CD4-positive, alpha-beta T cell treated with Interleukin-6 at 100 ng/mL for 8 hours (primary cell): ENCODE measurements around the gene P2RX1.

ENCODE experiments used
- DNase-seq: peaks from one replicate; pipeline ENCODE4 v3.0.0-alpha.2; 2020; ENCODE audit warnings: mixed read lengths, low spot score

Gene P2RX1

DNA sequence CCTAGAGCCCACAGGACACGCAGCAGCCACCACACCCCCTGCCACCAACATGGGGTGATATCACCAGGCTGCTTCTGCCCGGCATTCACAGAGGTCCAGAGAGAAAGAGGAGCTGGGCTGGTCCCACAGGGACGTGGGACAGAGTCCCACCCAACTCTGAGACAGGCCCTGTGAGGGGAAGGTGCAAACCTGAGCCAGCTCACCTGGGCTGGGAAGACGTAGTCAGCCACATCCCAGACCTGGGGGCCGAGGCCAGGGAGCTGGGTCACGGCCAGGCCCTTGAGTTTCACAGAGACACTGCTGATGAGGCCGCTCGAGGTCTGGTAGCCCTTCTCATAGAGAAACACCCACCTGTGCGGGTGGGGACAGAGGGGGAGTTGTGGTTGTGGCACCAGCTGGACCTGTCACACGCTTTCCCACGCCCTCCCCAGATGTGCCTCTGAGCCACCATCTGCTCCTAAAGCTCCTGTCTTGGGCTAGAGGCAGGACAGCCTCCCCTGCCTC lies 11.2 kb downstream of the P2RX1 start:
- no peak for DNase-seq

DNA sequence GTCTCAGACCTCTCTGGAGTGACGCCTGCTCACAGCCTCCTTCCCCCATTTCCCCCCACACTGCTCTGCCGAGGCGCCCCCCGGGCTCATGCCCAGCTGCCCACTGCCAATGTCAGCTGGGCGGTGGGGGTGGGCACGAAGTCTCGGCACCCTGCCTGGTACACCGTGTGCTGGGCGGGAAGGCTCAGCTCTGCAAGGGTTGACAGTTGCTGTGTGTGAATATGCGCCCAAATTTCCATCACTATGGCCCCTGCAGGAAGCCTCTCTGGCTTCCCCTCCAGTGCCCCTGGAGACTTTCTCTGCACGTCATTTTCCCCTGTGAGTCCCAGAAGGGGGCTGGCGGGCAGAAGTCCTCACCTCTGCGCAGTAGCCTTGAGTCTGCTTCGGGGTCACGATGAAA lies 11.8 kb downstream of the P2RX1 start:
- no peak for DNase-seq

DNA sequence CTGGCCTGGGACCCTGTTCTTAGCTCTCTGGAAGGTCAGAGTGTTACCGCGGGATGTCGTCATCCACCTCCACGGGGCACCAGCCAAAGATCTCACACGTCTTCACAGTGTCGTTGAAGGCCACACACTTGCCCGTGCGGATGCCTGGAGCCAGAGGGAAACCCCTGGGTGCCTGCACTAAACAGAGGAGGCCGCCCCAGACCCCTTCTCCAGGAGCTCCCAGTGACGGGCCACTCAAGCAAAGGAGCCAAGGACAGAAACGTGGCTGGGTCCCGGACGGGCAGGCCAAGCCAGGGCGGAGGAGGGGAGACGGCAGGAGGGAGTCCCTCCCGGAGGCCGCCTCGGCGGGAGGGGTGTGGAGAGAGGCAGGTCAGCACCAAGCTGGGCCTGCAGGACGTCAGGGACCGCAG lies 12.4 kb downstream of the P2RX1 start:
- no peak for DNase-seq

DNA sequence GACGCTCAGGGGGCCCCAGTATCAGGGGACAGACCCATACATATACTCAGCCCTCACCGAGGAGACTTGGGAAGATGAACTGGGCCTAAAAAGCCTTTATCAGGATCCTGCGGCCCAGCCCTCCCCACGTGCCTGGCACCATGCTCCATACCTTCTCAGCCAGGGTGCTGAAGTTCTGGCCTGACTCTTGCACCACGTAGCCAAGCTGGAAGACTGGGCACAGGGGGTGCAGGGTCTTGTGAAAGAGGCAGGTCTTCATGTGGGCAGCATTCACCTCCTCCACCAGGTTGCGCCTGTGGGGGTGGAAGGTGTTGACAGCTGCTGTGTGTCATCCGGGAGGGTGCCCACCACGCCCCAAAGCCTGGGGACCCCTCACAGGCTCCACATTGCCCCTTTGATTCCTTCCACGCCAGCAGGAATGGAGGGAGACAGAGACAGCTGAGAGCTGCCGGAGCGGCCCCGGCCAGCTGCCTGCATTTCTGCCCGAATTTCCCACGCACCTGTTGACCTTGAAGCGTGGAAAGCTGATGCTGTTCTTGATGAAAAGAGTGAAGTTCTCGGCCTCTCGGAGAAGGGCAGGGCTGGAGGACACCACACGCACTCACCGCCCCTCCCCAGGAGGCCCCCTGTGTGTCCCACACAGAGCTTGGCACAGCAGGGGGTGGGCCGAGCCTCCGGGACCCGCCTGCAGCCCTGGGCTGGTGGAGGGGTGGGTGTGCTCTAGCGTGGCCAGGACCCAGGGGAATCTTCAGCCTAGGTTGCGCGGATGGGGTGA lies 13.0 kb downstream of the P2RX1 start:
- DNase-seq, result no peak

DNA sequence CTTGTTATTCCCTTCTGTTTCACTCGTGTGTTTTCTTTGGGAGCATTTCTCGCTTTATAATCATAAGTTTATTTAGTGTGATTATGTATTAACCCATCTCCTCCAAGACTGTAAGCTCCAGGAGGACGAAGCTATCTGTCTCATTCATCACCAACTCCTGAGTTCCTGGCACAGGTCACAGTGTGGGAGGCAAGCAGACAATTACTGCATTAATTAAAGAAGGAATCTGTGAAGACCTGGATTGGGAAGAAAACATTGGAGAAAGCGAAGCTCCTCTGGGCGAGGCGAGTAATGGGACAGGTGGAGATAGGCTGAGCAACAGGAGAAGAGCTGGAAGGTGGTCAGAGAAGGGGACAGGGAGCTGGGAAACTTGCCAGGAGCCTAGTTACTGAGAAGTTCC lies 15.6 kb downstream of the P2RX1 start:
- DNase-seq, result no peak

DNA sequence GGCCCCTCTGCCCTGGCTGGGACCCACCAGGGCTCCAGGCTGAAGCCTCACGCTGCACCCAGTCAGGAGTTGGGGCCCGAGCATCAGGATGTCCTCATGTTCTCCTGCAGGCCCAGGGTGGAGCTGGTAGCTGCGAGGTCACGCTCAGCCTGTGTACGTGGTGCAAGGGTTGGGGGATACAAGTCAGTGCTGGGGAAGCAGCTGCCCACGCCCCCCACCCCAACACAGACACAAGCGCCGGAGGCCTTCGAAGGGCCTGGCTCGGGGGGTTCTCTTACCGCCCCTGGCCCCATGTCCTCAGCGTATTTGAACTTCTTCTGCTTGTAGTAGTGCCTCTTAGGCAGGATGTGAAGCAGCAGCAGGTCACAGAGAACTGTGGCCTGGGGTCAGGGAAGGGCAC lies 18.5 kb downstream of the P2RX1 start:
- no peak for DNase-seq

DNA sequence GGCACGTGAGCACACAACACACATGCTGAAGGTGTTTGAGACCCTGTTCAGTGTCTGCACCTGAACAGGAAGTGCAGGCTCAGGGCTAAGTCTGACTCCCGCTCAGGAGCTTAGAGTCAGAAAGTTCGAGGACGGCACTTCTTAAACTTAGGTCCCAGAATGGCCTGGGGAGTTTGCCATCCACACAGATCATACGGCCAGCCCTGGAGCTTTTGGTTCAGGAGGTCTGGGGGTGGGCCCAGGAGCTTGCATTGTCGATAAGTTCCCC lies 19.4 kb downstream of the P2RX1 start:
- DNase-seq, result no peak

DNA sequence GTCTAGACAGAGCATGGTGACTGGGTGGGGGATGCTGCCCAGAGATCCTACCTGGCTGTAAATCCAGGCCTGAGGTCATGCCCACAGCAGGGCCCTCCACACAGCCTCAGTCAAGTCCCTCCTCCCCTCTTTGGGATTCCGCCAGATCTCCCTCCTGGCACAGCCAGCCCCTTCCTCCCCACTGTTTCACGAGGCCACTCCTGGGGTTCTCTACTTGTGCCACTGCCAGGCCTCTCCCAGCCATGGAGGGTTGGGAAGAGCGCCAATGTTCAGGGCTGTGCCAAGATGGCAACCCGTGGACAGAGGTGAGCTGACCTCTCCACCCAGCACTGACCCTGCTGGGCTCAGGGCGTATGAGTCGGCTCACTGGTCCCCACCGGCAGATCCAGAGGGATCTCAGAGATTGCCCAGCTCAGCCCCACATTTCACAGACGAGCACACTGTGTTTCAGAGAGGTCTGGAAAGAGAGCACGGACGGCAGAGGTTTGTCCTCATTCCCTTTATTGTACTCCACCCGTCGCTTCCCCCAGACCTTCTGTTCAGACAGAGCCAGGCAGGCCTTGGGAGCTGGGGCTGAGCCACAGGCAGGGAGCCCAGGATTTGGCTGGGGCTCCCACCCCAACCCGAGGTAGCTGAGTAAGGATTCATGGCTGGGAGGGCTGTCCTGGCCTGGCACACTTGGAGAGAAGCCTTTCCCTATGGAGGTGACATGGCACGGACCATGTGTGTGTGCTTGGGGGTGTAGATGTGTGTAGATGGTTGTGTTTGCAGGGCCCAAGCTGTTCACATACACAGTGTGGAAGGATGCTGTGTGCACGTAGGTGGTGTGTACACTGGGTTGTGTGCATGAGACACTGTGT lies 19.9 kb downstream of the P2RX1 start:
- no peak for DNase-seq

DNA sequence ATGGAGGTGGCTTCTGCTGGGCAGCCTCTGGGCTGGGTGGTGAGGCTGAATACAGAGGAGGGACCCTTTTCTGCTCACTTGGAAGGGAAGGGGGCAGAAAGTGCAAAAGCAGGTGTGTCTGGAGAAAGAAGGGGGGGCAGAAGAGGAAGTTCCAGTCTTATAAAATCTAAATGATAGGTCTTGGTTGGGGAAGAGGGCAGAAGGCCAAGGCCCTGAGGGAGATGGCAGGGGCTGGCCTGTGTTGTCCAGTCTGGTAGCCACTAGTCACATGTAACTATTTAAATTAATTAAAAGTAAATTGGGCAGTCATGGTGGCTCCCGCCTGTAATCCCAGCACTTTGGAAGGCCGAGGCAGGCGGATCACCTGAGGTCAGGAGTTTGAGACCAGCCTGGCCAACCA lies 20.9 kb downstream of the P2RX1 start:
- no peak for DNase-seq

DNA sequence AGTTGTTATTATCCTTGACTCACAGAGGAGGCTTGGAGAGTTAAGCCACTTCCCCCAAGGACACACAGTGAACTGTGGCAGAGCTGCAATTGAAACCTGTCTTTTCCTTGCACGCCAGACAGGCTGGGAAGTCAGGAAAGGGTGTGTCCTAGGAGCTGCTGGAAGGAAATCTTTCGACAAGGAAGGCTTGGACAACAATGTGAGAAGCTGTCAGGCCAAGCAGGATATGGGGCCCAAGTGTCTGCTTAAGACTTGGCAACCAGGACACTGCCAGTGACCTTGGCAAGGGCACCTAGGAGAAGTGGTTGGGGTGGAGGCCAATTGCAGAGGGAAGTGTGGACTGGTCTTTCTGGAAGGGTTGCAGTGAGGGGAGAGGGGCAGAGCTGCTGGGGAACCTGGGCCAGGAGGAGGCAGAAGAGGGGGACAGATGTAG lies 21.3 kb downstream of the P2RX1 start:
- DNase-seq, result no peak

DNA sequence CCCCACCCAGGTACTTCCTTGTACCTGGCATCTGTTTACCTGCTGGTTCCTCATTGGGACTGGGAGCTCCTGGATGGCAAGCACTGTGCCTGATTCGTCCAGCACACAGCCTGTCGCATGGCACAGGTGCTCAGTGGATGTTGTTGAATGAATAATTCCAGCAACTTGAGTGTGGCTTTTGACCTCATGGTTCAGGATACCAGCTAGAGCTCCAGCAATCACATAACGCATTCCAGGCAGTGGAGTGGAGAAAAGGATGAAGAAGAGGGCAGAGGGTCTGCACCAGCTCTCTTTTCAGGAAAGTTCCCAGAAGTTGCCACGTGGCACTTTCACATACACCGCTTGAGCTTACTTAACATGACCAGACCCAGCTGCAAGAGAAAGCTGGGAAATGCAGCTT lies 22.1 kb downstream of the P2RX1 start:
- DNase-seq, result no peak

DNA sequence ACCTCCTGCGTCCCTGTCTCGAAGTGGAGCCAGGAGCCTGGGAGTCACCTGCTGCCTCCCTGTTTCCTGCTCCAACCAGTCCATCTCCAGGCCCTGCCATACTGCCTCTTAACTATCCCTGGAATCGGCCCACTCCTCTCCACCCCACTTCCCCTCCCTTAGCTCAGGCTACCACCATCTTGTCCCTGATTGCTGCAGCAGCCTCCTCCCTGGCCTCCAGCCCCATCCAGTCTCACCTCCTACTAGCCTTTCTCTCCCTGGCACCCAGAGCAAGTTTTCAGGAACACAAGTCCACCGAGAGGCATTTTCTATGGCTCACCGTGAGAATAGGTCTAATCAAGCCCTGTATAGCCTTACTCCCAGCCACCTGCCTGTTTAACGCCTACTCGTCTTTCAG lies 22.5 kb downstream of the P2RX1 start:
- DNase-seq, result no peak

DNA sequence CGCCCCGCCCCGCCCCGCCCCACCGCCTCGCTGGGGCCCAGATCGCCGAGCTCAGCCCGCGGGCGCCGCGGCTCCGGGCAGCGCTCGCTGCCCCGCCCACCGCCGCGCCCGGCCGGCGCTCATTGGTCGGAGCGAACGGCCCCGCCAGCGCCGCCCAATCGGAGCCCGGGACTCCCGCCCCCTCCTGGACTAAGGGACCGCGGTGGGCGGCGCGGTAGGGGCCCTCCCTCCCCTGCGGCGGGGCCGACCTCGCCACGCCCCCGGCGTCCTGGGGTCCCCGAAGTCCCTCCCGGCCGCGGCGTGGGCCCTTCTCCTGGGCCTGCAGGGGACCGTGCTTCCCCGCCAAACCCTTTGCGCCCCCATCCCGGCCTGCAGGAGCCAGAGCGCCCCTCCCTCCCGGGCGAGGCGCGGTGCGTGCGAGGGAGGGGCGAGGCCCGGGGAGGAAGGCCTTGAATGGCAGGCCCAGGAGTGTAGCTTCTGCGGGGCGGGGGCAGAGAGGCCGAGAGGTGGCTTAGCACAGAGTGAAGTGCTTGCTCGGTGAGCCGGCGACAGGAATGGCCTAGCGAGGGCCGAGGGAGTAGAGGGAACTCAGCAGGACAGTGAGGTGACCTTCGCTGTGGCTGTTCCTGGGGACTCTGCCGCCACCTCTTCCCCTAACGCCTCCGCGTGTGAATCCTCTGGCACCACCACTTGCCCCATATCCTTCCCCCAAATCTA lies 23.1 kb downstream of the P2RX1 start, which contains the start of gene CAMKK1:
TSS of gene CAMKK1 (minus strand) at position 51 of the 717 bp plus-strand sequence. CDS start 7,366 bp downstream, outside the sequence.
- DNase-seq, result peak; percentile 87

DNA sequence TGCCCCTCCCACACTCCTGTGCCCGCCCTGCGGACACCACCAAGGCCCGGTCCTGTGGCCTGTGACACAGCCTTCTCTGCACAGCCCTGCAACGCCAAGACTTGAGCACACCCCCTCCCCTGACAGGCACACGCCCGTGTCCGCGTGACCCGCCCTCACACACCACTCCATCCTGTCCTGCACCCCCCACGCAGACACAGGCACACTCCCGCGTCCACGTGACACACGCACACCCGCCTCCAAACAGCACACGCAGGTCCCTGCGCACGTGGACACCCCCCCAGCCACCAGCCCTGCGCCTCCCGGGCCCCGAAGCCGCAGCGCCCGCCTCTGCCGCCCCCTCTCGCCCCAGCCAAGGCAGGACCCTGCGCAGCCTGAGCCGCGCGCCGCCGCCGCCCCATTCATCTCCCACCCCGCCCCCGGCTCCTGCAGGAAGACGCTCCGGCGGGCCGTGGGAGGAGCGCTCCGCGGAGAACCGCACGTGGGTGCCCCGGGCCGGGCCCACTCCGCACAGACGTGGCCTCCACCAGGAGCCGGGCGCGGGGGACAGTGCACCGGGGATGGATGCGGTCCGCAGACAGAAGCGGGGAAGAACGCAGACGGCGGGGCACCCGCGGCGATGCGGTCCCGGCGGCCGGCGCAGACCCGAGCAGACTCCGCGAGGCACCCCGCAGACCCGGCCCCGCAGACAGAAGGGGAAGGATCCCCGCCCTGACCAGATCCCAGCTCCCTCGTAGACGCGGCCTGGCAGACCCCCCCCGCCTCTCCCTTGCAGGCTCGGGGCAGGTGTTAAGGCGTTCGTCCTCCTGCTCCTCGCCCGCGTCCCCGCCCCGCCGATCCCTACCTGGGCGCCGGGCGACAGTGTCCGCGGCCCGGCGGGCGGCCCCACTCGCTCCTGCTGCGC lies 23.9 kb downstream of the P2RX1 start:
- DNase-seq, result peak; percentile 80

DNA sequence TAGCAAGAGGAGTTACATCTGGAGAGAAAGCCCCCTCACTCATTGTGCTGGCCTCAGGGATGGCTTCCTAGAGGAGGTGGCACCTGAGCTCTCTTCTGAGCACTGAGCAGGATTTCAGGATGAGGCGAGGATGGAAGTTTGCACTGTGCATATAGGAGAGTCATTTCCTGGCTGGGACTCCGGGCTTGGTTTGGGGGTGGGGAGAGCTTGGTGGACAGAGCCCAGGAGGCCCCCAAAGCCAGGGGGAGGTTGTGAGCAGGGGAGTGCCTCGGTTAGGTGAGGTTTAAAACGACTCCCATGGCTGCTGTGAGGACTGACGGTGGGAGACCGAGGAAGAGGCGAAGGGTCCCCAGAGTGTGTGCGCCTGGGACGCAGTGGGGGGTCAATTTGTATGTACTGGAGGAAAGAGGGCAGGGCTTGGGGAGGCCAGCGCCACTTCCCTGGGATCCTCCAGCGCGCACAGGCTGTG lies 24.6 kb downstream of the P2RX1 start:
- DNase-seq, result no peak

DNA sequence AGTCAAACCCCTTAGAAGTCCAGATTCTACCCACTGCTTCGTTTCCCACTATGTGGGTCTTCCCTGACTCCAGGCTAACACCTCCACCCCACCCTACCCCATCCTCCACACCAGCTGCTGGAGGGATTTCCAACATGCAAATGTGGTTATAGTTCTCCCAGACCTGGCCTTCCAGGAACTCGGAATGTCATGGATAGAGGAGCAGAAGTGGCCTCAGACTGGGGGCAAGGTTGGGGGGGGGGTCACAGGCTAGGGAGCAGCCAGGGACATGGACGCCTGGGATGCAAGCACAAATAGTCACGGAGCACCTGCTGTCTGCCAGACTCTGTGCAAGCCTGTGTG lies 25.4 kb downstream of the P2RX1 start:
- no peak for DNase-seq

DNA sequence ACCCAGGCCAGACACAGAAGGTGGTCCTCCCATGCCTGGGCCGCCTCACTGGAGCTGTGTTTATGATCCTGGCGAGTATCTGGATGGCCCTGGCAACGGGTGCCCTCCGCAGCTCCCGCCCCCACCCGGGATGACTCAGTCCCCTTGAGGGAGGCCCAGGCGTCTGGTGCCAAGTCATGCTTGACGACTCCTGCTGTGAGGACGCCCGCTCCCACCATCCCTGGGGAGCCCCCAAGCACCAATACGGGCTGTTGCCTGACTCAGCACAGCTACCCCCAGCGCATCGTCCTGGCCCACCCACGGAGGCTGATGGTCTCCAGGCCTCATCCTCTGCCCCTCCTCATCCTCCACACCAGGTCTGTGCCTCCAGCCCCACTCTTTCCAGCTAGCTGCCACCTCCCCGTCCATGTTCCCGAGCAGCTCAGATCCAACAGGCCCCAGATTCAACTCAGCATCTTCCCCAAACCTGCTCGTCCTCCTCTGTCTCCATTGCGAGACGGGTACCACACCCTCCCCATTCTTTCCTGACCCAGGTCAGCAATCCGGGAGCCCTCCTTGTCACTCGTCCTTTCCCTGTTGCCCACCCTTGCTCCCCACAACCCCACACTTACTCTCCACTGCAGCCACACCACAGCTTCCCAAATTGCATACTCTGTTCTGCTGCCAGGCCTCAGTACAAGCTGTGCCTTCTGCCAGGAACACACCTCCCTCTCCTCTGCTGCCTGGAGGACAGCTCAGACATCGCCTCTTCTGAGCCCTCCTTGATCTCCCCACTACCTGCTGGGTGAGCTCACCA lies 26.0 kb downstream of the P2RX1 start:
- no peak for DNase-seq

DNA sequence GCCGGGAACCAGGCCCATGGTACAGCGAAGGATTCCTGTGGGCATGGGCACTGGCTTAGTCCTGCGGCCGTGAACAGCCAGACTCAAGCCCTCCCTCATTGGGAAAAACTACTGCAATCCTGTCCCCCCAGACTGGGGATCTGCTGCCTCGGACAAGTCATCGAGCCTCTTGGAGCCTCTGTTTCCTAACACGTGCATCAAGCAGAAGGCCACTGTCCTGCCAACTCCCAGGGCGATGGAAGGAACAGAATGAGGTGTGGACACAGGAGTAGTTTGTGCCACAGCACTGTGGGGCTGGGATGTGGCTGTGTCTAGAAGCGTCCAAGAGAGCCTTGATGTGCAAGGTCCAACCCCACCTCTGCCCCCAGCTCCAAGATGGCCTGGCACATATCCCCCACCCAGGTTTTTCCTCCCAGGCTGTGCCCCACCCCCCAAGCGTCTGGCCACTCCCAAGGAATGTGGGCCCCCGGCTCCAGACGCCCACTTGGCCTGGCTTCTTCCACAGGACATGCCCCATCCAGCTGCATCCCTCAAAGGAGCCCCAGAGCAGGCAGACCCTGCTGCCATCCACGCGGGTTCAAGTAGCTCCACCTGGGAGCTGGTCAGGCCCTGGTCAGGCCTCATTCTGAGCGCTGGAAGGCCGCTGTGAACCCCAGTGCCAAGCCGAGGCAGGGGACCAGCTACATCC lies 26.8 kb downstream of the P2RX1 start:
- no peak for DNase-seq

DNA sequence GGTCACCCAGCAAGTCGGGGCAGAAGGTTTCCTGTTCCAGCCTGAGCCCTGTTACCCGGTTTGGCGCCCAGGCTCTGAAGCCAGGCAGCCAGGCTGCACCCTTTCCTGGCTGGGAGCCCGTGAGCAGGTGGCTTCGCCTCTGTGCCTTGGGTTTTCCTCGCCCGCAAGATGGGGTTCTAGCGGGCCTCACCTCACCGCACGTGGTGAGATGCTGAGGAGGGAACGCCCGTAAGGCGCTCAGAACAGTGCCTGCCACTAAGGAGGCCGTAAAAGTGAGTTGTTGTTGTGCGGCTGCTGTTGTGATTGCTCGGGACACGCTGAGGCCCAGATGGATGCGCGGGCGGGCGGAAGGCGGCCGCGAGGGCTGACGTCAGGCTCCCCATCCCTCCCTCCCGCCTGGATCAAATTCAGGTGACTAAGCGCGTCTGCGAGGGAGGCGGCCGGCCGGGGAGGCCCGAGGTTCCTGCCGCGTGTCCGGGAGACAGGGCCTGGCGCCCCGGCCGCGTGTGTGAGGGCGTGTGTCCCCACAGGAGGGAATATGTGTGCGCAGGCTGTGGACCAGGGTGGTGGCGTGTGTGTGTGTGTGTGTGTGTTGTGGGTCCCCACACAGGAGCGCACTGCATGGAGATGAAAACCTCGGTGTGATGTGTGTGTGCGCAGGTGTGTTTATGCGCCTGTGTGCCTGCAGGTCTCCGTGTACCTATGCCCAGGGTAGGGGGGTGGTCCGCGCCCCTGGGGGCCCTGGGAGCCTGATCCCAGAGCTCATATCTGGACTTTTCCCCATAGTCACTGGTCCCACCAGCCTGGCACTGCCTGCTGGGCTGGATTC lies 27.7 kb downstream of the P2RX1 start:
- DNase-seq, result no peak
